HG03521 (cell line): ENCODE measurements around the gene HERPUD1.
"Not testable (repeated sequence)": the region's sequence is repeated elsewhere in the genome, so short reads cannot be mapped to it uniquely, and the experiment has no call there.

ENCODE experiments used
- ATAC-seq: cut with Tn5 transposase; IDR thresholded peaks from one replicate; pipeline ENCODE4 v1.9.1; 2021; ENCODE audit warnings: mild to moderate bottlenecking, moderate library complexity; ENCODE audit not compliant: unreplicated experiment

Gene HERPUD1

GRCh38 chr16:56953006-56953405 lies 21.1 kb downstream of the HERPUD1 start:
- ATAC-seq: no peak

DNA sequence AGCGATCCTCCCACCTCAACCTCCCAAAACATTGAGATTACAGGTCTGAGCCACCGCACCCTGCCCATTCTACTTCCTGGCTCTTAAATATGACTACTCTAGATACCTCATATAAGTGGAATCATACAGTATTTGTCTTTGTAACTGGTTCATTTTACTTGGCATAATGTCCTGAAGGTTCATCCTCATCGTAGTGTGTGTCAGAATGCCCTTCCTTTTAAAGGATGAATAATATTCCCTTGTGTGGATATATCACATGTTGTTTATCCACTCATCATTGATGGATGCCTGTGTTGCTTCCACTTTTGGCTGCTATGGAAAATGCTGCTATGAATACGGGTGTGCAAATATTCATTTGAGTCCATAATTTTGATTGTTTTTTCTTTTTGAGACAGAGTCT lies 24.1 kb downstream of the HERPUD1 start:
- no peak for ATAC-seq

- ATAC-seq: no peak
These were observed 24.8 kb downstream of the HERPUD1 start for GRCh38 chr16:56956756-56957155.

DNA sequence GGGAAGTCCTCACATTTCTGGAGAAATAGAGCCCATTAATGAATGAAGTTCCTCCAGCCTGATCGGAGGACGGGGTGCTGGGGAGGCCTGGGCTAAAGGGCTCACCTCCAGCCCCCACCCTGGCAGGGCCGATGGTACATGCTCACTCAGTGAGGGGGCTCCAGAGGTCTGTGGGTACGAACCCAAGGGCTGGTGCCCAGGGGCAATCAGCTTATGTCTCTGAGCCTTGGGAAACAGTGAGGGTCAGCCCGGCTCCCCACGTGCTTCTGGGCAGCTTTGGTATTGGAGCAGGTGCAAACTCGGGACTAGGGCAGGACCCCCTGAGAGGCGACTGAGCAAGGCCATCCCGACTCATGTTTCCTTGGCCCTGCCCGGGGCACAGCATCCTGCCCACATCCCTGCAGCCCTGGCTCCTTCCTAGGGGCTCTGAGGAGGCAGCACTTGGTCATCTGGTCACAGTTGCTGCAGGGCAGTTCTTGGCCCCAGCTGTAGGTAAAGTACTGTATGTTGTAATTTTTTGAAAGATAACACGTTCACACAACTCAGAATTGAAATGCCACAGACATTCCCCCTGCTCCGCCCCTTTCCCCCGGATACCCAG lies 28.8 kb downstream of the HERPUD1 start:
- no peak for ATAC-seq

DNA sequence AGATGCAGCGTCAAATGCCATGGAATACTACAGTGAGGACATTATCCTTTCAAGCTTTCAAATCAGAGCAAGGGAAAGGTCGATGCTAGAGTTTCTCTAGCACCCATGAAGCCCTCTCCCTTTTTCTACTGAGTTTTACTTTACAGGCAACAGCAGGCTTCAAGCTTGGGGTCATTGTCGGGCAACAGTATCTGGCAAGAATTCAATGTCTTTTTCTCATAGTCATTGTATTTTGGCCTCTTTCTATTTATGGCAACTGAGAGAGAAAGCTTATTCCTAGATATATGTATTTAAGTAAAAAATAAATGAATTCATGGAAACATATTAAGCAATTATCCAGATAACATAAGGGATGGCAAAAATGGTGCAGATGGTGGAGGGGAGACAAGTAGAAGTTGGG lies 29.4 kb downstream of the HERPUD1 start:
- ATAC-seq: no peak

DNA sequence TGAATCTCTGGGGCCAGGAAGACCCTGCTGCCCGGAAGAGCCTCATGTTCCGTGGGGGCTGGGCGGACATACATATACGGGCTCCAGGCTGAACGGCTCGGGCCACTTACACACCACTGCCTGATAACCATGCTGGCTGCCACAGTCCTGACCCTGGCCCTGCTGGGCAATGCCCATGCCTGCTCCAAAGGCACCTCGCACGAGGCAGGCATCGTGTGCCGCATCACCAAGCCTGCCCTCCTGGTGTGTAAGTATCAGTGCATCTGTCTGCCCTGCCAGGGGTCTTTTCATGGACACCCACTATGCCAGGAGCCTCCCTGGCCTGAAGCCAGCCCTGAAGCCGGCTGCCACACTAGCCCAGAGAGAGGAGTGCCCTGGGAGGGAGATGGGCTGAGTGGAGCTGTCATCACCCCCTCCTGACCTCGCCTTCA lies 29.9 kb downstream of the HERPUD1 start, which contains the start of gene CETP:
Gene CETP, plus strand, starts transcription at position 100 of the 431 bp plus-strand sequence. Its CDS starts 30 bp downstream, at position 130.
- no peak for ATAC-seq

DNA sequence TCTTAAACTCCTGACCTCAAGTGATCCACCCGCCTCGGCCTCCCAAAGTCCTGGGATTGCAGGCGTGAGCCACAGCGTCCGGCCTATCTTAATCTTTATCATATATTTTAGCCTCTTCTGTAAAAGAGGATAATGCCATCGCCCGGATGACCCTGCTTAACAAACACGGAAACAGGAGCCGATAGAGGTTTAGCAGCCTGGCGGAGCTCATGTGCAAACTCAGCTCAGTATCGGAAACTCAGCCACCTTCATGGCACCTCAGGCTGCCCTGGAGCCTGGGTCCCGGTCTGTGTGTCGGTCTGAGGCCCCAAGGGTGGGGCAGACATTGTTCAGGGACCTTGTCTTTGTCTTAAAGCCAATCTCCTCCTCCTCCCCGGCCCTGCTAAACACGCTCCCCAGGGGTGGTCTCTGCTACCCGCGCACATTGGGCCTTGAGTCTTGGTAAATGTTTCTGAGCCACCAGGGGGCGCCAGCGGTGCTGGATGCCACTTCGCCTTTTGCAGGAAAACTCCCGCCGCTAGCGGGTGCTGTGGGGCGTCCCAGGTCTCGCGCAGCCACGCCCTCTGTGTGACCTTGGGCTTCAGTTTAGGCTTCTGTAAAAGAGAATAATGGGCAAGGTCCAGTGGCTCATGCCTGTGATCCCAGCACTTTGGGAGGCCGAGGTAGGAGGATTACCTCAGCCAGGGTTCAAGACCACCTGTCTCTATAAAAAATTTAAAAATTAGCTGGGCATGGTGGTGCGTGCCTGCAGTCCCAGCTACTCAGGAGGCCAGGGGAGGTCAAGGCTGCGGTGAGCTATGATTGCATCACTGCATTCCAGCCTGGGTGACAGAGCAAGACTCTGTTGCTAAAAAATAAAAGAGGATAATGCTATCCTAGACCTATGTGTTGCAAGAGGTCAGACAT lies 32.6 kb downstream of the HERPUD1 start:
- ATAC-seq: no peak

- ATAC-seq: no peak
These were observed 33.5 kb downstream of the HERPUD1 start for GRCh38 chr16:56965149-56966092.

GRCh38 chr16:56966093-56966475 lies 34.1 kb downstream of the HERPUD1 start:
- no peak for ATAC-seq

- no peak for ATAC-seq
These were observed 35.8 kb downstream of the HERPUD1 start for GRCh38 chr16:56967733-56968132.

GRCh38 chr16:56969769-56970168 lies 37.8 kb downstream of the HERPUD1 start:
- ATAC-seq: no peak

- peak; percentile 65 for ATAC-seq
These were observed 39.2 kb downstream of the HERPUD1 start for GRCh38 chr16:56970934-56971767.

DNA sequence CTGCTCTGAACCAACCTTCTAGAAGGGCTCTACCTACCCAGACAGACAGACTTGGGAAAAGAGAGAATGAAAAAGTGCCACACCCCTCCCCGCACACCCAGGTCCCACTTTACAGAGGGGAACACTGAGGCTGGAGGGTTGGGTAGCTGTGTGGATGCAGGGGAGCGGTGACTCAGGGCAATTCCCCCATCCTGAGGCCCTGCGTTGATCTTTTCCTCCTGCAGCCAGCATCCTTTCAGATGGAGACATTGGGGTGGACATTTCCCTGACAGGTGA lies 39.8 kb downstream of the HERPUD1 start:
- no peak for ATAC-seq

DNA sequence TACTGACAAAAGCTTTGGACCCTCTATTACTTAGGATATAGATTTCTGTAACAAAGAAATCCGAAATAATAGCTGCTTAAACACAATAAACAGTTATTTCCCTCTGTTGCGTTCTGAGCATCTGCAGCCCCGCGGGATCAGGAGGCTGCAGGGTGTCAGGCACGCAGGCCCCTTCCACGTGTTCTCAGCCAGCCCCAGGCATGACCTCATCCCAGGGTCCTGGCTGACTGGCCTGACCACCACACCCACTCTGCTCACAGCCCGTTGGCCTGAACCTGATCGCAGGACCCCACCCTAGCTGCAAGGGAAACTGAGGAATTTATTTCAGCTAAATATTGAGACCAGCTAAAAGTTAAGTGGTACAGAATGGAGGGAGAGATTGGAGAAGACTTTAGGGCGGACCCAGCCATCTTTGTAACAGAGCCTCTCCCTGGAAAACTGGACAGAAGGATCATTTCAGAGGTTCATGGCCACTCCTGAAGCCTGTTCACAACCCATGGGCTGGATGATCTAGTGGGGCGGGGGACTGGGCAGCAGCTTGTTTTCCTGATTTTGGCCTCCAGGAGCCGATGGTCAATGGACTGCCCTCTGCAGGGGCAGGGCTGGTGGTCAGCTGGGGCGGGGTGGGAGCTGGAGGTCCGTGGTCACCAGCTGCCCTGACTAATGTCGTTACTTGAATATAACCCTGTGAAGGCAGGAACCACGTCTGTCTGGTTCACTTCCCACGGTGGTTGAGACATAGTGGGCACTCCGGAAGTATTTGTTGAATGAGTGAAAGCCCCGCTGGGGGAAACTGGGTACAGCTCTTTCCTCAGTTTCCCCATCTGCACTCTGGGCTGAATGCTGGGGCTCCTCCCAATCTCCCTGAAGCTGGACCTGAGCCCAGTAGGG lies 40.7 kb downstream of the HERPUD1 start:
- no peak for ATAC-seq

DNA sequence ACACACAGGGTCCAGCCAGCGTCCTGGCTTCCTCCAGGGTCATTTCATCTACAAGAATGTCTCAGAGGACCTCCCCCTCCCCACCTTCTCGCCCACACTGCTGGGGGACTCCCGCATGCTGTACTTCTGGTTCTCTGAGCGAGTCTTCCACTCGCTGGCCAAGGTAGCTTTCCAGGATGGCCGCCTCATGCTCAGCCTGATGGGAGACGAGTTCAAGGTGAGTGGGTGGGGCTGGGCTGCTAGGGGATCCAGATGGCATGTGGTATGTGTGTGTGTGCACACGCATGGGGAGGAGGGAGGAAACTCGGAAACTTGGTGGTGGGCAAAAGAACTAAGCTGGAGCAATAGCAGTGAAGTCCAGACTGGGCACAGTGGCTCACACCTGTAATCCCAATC lies 41.4 kb downstream of the HERPUD1 start:
- no peak for ATAC-seq

GRCh38 chr16:56973899-56974298 lies 42.0 kb downstream of the HERPUD1 start:
- not testable (repeated sequence) for ATAC-seq

DNA sequence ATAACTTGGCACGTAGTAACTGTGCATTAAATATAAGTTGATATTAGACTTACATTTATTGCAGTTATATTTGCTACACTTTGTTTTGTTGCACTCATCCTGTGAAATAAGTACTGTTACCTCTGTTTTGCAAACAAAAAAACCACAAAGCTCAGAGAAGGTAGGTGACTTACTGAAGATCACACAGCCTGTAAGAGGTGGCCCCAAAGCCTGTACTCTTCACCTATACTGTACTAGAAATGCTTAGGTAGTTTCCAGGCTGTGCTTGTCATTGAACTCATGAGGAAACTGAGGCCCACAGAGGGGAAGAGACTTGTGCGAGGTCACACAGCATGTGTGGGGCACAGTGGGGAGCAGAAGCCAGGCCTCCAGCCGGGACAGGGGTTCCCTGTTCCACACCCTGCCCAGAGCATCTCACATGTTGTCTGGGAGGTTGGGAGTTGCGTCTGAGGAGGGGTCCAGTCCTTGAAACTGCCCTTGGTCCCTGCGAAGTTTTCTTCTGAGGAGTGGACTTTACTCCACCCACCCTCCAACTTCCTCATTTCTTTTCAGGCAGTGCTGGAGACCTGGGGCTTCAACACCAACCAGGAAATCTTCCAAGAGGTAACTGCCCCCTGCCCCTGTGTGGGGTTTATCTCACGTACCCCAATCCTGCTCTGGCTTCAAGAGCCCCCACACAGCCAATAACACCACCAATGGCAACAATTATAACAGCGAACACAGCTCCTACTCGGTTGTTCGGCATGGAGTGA lies 42.8 kb downstream of the HERPUD1 start:
- no peak for ATAC-seq

DNA sequence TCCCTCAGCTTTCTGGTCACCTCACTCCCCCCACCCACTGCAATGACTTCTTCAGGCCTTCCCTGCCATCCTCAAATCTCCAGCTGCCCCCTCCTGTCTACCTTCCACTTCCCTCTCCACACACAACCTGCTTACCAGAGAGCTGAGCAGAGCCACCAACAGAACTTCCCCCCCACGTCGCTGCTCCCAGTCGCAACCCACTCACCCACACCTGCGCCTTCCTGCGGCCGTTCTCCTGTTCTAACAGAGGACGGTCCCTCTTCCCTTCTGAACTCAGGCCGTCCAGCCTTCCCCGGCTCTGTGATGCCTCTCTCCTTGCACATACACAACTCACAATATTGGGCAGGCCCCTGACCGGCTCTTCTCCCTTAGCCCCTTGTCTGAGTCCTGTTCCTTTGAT lies 43.8 kb downstream of the HERPUD1 start:
- no peak for ATAC-seq

DNA sequence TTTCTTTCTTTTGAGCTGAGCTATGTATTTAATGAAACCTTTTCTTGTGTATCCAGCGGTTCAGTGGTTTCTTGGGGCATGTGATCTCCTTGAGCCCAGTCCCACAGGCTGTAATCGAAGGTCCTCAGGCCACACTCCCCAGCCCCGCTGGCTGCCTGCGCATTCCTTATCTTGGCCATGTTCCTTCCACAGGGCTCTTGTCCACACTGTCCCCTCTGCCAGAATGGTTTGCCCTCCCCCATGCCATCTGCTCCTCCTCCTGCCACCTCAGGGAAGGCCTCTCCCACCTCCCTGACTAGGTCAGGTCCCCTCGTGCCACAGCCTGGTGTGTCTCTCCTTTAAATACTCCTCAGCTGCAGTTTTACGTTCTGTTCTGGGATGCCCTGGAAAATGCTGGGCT lies 45.3 kb downstream of the HERPUD1 start:
- ATAC-seq: no peak
